SK-N-SH (cell line): ENCODE measurements around the gene ZBTB46. TPM values are rescaled to one million over a fixed set of nuclear protein-coding genes. Genes with fewer than 3 reads are reported as not detected.

ENCODE experiments used
- CTCF ChIA-PET: fragments of 300-600, 350-600 bp; formaldehyde crosslinking; extraction: SDS; loops from one replicate; lab custom pipeline; 2021; lab: Yijun Ruan, JAX
- POLR2A ChIA-PET: fragments of 350-600 bp; sonication (Branson Sonifier 250); formaldehyde crosslinking; extraction: SDS; loops from one replicate; lab custom pipeline; 2020; ENCODE audit warnings: antibody characterized with exemption, inconsistent platforms; lab: Yijun Ruan, JAX
- DNase-seq: peaks from one replicate; pipeline ENCODE4 v3.0.0; 2012
- H2AFZ ChIP-seq: fragments of 200-600 bp; sonication (generic); 2 replicates; pipeline ENCODE4 v1.8.1; 2016; ENCODE audit warnings: antibody characterized with exemption, mild to moderate bottlenecking, low read depth
- H3F3A ChIP-seq: fragments of 200-600 bp; sonication (generic); replicated peaks from 2 replicates; pipeline ENCODE3; 2016; ENCODE audit warnings: antibody characterized with exemption, mild to moderate bottlenecking; ENCODE audit not compliant: insufficient read depth
- H3K27ac ChIP-seq, 2 experiments: fragments of 200-500 bp in 1 of 2; fragments of 200-600 bp in 1 of 2; sonication (Bioruptor generic) in 1 of 2; sonication (generic), shearing (Covaris generic) in 1 of 2; 2 replicates each; pipeline versions ENCODE4 v1.5.1 to v1.6.1; 2014 to 2016; ENCODE audit warnings: low read depth in 2 of 2, inconsistent platforms in 1 of 2, low read length in 1 of 2, mild to moderate bottlenecking in 1 of 2, mixed read lengths in 1 of 2
- H3K27me3 ChIP-seq: fragments of 200-600 bp; sonication (generic), shearing (Covaris generic); 2 replicates; pipeline ENCODE4 v1.6.1; 2016; ENCODE audit warnings: mixed run types; ENCODE audit not compliant: insufficient read depth
- H3K36me3 ChIP-seq, 2 experiments: fragments of 200-500 bp in 1 of 2; fragments of 200-600 bp in 1 of 2; sonication (Bioruptor generic) in 1 of 2; sonication (generic) in 1 of 2; replicated peaks in 1 of 2; 2 replicates each; pipeline versions ENCODE3 to v1.5.1; 2014 to 2016; ENCODE audit warnings: low read length in 1 of 2, mild to moderate bottlenecking in 1 of 2; ENCODE audit not compliant: insufficient read depth in 2 of 2, control insufficient read depth in 1 of 2
- H3K4me1 ChIP-seq, 2 experiments: fragments of 200-500 bp in 1 of 2; fragments of 200-600 bp in 1 of 2; sonication (Bioruptor generic) in 1 of 2; sonication (generic), shearing (Covaris generic) in 1 of 2; 2 replicates each; pipeline versions ENCODE4 v1.5.1 to v1.6.1; 2014 to 2016; ENCODE audit warnings: low read depth in 1 of 2, low read length in 1 of 2, mixed run types in 1 of 2; ENCODE audit not compliant: insufficient read depth in 2 of 2, control insufficient read depth in 1 of 2
- H3K4me2 ChIP-seq: fragments of 200-600 bp; sonication (generic), shearing (Covaris generic); 2 replicates; pipeline ENCODE4 v1.6.1; 2017; ENCODE audit warnings: mixed run types
- H3K4me3 ChIP-seq, 2 experiments: fragments of 200-500 bp in 1 of 2; fragments of 200-600 bp in 1 of 2; sonication (Bioruptor generic) in 1 of 2; sonication (generic), shearing (Covaris generic) in 1 of 2; 2 replicates each; pipeline versions ENCODE4 v1.5.1 to v1.8.1; 2014 to 2016; ENCODE audit warnings: low read depth in 2 of 2, inconsistent platforms in 1 of 2, low read length in 1 of 2, mild to moderate bottlenecking in 1 of 2, mixed read lengths in 1 of 2, moderate library complexity in 1 of 2
- H3K79me2 ChIP-seq: fragments of 200-600 bp; sonication (generic); 2 replicates; pipeline ENCODE4 v1.8.1; 2017; ENCODE audit warnings: mild to moderate bottlenecking; ENCODE audit not compliant: insufficient read depth
- H3K9ac ChIP-seq: fragments of 200-600 bp; sonication (generic); 2 replicates; pipeline ENCODE4 v1.6.1; 2017; ENCODE audit warnings: mixed run types
- H3K9me2 ChIP-seq: fragments of 200-600 bp; sonication (generic); 2 replicates; pipeline ENCODE4 v1.6.1; 2017; ENCODE audit warnings: mixed run types
- H3K9me3 ChIP-seq: fragments of 200-600 bp; sonication (generic); 2 replicates; pipeline ENCODE4 v1.6.1; 2017; ENCODE audit warnings: mixed run types, mild to moderate bottlenecking, moderate library complexity
- H4K20me1 ChIP-seq: fragments of 200-600 bp; sonication (generic); 2 replicates; pipeline ENCODE4 v1.6.1; 2017; ENCODE audit warnings: mild to moderate bottlenecking, mixed run types; ENCODE audit not compliant: insufficient read depth
- CHD2 ChIP-seq: fragments of 150-350 bp; IDR thresholded peaks from 2 replicates; pipeline ENCODE4 v1.6.1; 2018; ENCODE audit warnings: low read length; ENCODE audit not compliant: partially characterized antibody
- CTCF ChIP-seq: fragments of 200-600 bp; sonication (generic); IDR thresholded peaks from 2 replicates; pipeline ENCODE4 v1.6.1; 2017; ENCODE audit warnings: antibody characterized with exemption, mild to moderate bottlenecking, moderate library complexity
- ELF1 ChIP-seq: IDR thresholded peaks from 2 replicates; pipeline ENCODE4 v1.4.0; 2012
- EP300 ChIP-seq, 2 experiments: IDR thresholded peaks; 2 replicates each; pipeline versions ENCODE4 v1.4.0 to v1.6.1; 2012; ENCODE audit warnings: borderline replicate concordance in 1 of 2, low read depth in 1 of 2, low read length in 1 of 2
- EZH2phosphoT487 ChIP-seq: fragments of 200-600 bp; sonication (generic); IDR thresholded peaks from 2 replicates; pipeline ENCODE4 v1.6.1; 2017; ENCODE audit warnings: low read depth, mixed run types, mild to moderate bottlenecking, antibody characterized with exemption, moderate library complexity, borderline replicate concordance
- FOSL2 ChIP-seq: IDR thresholded peaks from 2 replicates; pipeline ENCODE4 v1.4.0; 2012; ENCODE audit warnings: low read depth, mild to moderate bottlenecking, moderate library complexity, borderline replicate concordance
- FOXJ3 ChIP-seq: sonication (generic); formaldehyde crosslinking; IDR thresholded peaks from 2 replicates; pipeline ENCODE4 v1.5.1; 2020; ENCODE audit warnings: mild to moderate bottlenecking, missing genetic modification reagents
- FOXM1 ChIP-seq: IDR thresholded peaks from 2 replicates; pipeline ENCODE4 v1.4.0; 2012; ENCODE audit warnings: low read depth, mild to moderate bottlenecking
- GABPA ChIP-seq: IDR thresholded peaks from 2 replicates; pipeline ENCODE4 v1.4.0; 2012; ENCODE audit warnings: low read depth, mild to moderate bottlenecking
- MAX ChIP-seq: IDR thresholded peaks from 2 replicates; pipeline ENCODE4 v1.4.0; 2012; ENCODE audit warnings: low read depth
- NFIC ChIP-seq: IDR thresholded peaks from 2 replicates; pipeline ENCODE4 v1.4.0; 2012; ENCODE audit warnings: borderline replicate concordance
- RAD21 ChIP-seq: IDR thresholded peaks from 2 replicates; pipeline ENCODE4 v1.6.1; 2012; ENCODE audit warnings: mild to moderate bottlenecking, low read length
- RCOR1 ChIP-seq: fragments of 150-350 bp; IDR thresholded peaks from 2 replicates; pipeline ENCODE4 v1.6.1; 2017; ENCODE audit warnings: antibody characterized with exemption, low read length
- RXRA ChIP-seq: IDR thresholded peaks from 2 replicates; pipeline ENCODE4 v1.4.0; 2012; ENCODE audit warnings: low read depth, mild to moderate bottlenecking, borderline replicate concordance
- SIN3A ChIP-seq: IDR thresholded peaks from 2 replicates; pipeline ENCODE4 v1.6.1; 2012; ENCODE audit warnings: low read depth, mild to moderate bottlenecking, low read length, moderate library complexity, borderline replicate concordance
- SMC3 ChIP-seq: IDR thresholded peaks from 2 replicates; pipeline ENCODE4 v1.6.1; 2012; ENCODE audit warnings: low read depth, low read length, improper control_type of control experiment
- TCF12 ChIP-seq: IDR thresholded peaks from 2 replicates; pipeline ENCODE4 v1.4.0; 2012
- TEAD4 ChIP-seq: IDR thresholded peaks from 2 replicates; pipeline ENCODE4 v1.4.0; 2012; ENCODE audit warnings: mild to moderate bottlenecking, borderline replicate concordance; ENCODE audit not compliant: insufficient read depth
- USF1 ChIP-seq: IDR thresholded peaks from 2 replicates; pipeline ENCODE4 v1.4.0; 2012; ENCODE audit warnings: low read depth, borderline replicate concordance
- WGBS: methylation state at CpG from one replicate; pipeline ENCODE4 v1.1.6; 2017; ENCODE audit warnings: low lambda C conversion rate; 5-methylcytosine and 5-hydroxymethylcytosine counted together
- polyA plus RNA-seq, 3 experiments: library from polyadenylated mRNA; depleted of rRNA; stranded (reverse); fragments of >200 nt; gene quantifications; 2 replicates each; pipeline ENCODE4 v1.2.3, GENCODE V29; 2012
- TF ChIP-seq, protein P1 (sequence below): fragments of 150-350 bp; IDR thresholded peaks from 2 replicates; pipeline ENCODE4 v1.6.1; 2017; ENCODE audit warnings: antibody characterized with exemption, low read length, low read depth, borderline replicate concordance

Gene ZBTB46
- polyA plus RNA-seq, 1 of the 3 experiments (the other 2 are of a cell fraction) = 0.15 TPM

DNA sequence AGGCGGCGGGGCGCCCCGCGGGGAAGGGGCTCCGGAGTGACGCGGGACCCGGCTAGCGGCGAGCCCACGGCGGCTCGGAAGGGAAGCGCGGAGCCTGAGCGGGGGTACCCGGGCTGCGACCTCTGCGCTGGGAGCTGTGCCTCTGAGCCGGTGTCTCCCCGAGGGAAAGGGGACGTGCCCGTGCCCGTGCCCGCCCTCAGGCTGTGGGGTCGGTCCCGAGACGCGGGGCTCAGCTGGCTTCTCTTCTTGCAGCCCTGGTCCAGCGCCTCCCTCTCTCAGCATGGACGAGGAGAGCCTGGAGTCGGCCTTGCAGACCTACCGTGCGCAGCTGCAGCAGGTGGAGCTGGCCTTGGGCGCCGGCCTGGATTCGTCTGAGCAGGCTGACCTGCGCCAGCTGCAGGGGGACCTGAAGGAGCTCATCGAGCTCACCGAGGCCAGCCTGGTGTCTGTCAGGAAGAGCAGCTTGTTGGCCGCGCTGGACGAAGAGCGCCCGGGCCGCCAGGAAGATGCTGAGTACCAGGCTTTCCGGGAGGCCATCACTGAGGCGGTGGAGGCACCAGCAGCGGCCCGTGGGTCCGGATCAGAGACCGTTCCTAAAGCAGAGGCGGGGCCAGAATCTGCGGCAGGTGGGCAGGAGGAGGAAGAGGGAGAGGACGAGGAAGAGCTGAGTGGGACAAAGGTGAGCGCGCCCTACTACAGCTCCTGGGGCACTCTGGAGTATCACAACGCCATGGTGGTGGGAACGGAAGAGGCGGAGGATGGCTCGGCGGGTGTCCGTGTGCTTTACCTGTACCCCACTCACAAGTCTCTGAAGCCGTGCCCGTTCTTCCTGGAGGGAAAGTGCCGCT is 122.5 kb downstream of the ZBTB46 start:
- Histone ChIP-seq H3K79me2 (peaks cover 87% of the 10 kb centered on the region), H3K4me1 (peaks cover 0 to 20% of the 10 kb centered on the region in 2 experiments; a peak in 1 of 4 replicates), H4K20me1 (0 out of 2 replicates have a peak, but pooled peaks cover 3% of the 10 kb centered on the region), H3K4me3 (peak overlapping the region; percentile 70 to 90), H3F3A (peaks cover 4% of the 10 kb centered on the region), H3K27ac (peak overlapping the region in 1 of 2 experiments; percentile 53; a peak in 2 of 4 replicates), H3K36me3 (peaks cover 43 to 59% of the 10 kb centered on the region in 2 experiments), H2AFZ (no peak overlapping the region), H3K4me2 (peak overlapping the region; percentile 92), H3K9ac (peak overlapping the region; percentile 89), H3K9me3 (peaks cover 7% of the 10 kb centered on the region), H3K27me3 (no peaks in the 10 kb centered on the region), H3K9me2 (no peaks in the 10 kb centered on the region)
- TF ChIP-seq ELF1 (no peak), FOSL2 (no peak), CTCF (no peak), EP300 (IDR thresholded peaks at IDR 0.05; ENCODE audit: borderline replicate concordance in 1 of 2, low read depth in 1 of 2, low read length in 1 of 2) (no peak), EZH2phosphoT487 (no peak), GABPA (no peak), CHD2 (no peak), NFIC (no peak), FOXM1 (no peak), MAX (no peak), RAD21 (no peak), FOXJ3 (CRISPR knock-in tag) (no peak), SMC3 (no peak), USF1 (no peak), TEAD4 (no peak), RCOR1 (no peak), RXRA (no peak), TCF12 (no peak), SIN3A (no peak)
- TF ChIP-seq, protein P1, sequence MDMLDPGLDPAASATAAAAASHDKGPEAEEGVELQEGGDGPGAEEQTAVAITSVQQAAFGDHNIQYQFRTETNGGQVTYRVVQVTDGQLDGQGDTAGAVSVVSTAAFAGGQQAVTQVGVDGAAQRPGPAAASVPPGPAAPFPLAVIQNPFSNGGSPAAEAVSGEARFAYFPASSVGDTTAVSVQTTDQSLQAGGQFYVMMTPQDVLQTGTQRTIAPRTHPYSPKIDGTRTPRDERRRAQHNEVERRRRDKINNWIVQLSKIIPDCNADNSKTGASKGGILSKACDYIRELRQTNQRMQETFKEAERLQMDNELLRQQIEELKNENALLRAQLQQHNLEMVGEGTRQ = no peak
- CTCF ChIA-PET = interaction anchor here (0.9 to 1.6 kb wide), 4 partner anchors 13 to 265 kb away, joined by 3 to 4 read pairs (median 4); no protein-coding TSS in a partner anchor
- DNase-seq = peak; percentile 12
- WGBS = 66% methylated on average over 26 of the region's 67 CpGs
- POLR2A ChIA-PET = interaction anchor here (0.6 to 2.6 kb wide), 11 partner anchors 11 to 272 kb away, joined by 3 to 22 read pairs (median 3); partner anchors contain the start of genes RTEL1, SAMD10, STMN3 and TNFRSF6B
